ENCODE results near the gene LGALS3.

DNA sequence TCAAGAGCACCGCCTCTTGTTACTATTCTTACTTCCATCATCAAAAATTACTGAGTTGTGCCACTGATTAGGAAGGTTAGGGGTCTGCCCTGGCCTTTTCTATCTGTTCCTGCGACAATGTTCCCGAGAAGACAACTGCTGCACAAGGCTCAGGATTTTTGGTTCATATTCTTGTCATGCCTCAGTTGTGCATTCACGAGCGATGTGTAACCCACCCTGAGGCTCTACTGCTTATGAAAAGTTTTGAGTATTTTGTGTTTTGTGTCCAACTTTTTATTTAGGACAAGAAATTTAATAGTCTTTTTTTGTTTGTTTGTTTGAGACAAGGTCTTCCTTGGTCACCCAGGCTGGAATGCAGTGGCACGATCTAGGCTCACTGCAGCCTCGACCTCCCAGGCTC lies 23.1 kb upstream of the LGALS3 start:
- TF ChIP-seq GATA2 (IDR thresholded peaks at IDR 0.05; ENCODE audit: low read depth, low read length) (no peak), GATA3 (IDR thresholded peaks at IDR 0.05; ENCODE audit: low read depth, low read length) (no peak)

Measured in SH-SY5Y (cell line).